ENCODE measurements around the gene OVAAL. TPM values are rescaled to one million over a fixed set of nuclear protein-coding genes. Genes with fewer than 3 reads are reported as not detected.
A peak's percentile ranks its signal among the peaks of the same experiment; 100 is the strongest.

OVAAL gene
- total and polyA plus RNA-seq, 5 donors = 0.39 to 1.7 (median 0.47) TPM

DNA sequence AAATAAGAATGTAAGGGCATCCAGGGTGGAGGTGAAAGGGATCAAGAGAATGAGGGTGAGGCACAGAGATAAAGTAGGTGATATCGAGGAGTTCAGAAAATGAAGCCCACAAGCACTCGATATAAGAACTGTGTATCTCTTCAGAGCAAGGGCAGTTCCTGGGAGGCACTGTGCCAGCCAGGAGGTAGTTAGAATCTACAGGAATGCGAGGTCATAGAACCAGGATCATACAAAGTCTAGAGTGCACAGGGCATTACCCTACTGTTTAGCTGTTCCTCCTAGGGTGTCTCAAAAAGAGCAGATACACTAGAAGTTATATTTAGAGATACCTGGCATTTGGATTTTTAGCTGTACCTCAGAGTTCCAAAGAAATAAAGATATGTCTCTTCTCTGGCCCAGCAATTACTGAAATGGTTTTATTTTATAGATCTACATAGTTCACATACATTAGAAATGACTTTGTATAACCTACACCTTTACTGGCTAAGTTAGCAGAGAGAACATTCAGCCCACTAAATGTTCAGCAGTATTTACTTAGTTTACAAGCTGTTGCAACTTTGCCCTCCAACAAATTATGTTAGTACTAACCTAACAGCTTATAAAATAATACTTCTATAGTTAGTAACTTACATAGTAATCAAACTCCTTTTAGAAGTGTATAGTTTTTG is 1.6 kb downstream of the OVAAL start:
- Histone ChIP-seq H3K27ac (ENCODE audit: low read length) (peak overlapping the region; percentile 67), H3K4me3 (ENCODE audit: low read length) (no peak overlapping the region), H3K27me3 (ENCODE audit: control insufficient read depth, insufficient read depth) (no peaks in the 10 kb centered on the region), H3K4me1 (ENCODE audit: control insufficient read depth, insufficient read depth, low read length) (peaks cover 7% of the 10 kb centered on the region), H3K9me3 (ENCODE audit: control insufficient read depth, low read length) (no peaks in the 10 kb centered on the region)
- DNase-seq = no peak
- intact Hi-C loops (cut with DNase I) = no loop called here
- ATAC-seq = no peak
- WGBS = 57% methylated on average over 3 of the region's 3 CpGs

DNA sequence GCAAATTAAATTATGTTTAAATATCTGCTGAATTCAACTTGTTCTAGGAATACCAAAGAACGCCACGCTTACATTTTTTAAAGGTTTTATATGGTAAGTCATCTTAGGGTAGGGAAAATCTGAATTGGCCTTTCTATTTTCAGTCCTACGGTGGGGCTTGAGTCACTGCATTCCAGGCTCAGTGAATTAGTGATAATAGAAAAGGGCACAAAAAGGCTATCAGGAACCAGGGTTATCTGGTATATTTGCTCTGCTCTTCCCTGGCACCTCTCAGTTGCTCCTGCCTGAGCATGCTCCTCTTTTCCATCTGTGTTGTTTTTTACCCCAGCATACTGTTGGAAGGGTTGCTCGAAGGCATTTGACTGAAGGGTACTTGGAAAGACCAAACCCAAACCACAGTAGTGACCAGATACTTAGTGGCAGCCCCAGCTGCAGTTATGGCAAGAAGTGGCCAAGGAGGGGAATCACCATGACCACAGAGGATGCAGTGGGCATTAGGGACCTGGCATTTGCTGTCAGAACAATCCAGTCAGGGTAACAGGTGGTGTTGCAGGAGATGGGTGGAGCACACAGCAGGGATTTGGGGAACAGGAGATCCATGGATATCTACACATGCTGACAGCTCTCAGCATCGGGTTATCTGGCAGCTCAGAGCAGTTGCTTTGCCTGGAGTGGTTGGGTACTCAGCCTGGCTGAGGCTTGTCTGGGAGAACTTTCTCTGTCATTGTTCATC is 2.3 kb downstream of the OVAAL start:
- peak in 1 of 2 donors; percentile 48 for ATAC-seq
- peaks cover 9% of the 10 kb centered on the region for H3K4me1 ChIP-seq (ENCODE audit: control insufficient read depth, insufficient read depth, low read length)
- intact Hi-C loops (cut with DNase I) = no loop called here
- H3K9me3 ChIP-seq (ENCODE audit: control insufficient read depth, low read length) = no peaks in the 10 kb centered on the region
- H3K27me3 ChIP-seq (ENCODE audit: control insufficient read depth, insufficient read depth) = no peaks in the 10 kb centered on the region
- DNase-seq = no peak
- peak overlapping the region; percentile 91 for H3K27ac ChIP-seq (ENCODE audit: low read length)
- no peak overlapping the region for H3K4me3 ChIP-seq (ENCODE audit: low read length)
- 51% methylated on average over 5 of the region's 5 CpGs for WGBS

GRCh38 chr1:180562640-180563025 is 3.9 kb downstream of the OVAAL start:
- peaks cover 9% of the 10 kb centered on the region for H3K4me1 ChIP-seq (ENCODE audit: control insufficient read depth, insufficient read depth, low read length)
- no peak for DNase-seq
- 50% methylated on average over 1 of the region's 1 CpG for WGBS
- peak overlapping the region; percentile 74 for H3K27ac ChIP-seq (ENCODE audit: low read length)
- intact Hi-C loops (cut with DNase I) = no loop called here
- no peak overlapping the region for H3K4me3 ChIP-seq (ENCODE audit: low read length)
- H3K9me3 ChIP-seq (ENCODE audit: control insufficient read depth, low read length) = no peaks in the 10 kb centered on the region
- peak; percentile 43 to 63 for ATAC-seq
- no peaks in the 10 kb centered on the region for H3K27me3 ChIP-seq (ENCODE audit: control insufficient read depth, insufficient read depth)

DNA sequence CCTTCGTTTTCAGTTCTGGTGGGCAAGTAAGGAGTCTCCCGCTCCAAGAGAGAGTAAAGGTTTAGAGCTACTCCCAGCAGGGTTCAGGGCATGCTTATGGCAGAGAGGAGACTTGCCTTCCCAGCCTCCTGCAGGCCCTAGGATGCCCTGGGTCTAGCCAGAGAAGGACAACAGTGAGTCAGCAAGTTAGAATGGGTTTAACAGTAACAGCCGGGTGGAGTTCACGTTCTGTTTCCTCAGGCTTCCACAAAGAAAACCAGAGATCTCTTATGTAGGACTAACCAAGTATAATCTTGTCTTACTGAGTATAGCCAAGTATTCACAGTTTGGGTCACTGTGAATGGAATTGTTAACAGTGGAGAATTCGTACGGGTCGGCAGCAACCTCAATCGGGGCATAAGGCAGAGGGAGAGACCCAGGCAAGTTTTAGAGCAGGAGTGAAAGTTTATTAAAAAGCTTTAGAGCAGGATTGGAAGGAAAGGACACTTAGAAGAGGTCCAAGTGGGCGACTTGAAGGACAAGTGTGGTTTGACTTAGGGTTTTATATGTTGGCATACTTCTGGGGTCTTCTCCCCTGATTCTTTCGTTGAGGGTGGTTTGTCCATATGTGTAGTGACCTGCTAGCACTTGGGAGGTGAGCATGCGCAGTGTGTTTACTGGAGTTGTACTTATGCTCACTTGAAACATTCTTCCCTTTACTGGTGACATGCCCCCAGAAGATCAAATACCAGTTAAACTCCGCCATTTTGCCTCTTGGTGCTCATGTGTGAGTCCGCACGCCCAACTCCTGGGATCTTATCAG is 4.5 kb downstream of the OVAAL start:
- ATAC-seq = peak; percentile 58 to 85
- Histone ChIP-seq H3K4me1 (ENCODE audit: control insufficient read depth, insufficient read depth, low read length) (peaks cover 9% of the 10 kb centered on the region), H3K4me3 (ENCODE audit: low read length) (no peak overlapping the region), H3K27me3 (ENCODE audit: control insufficient read depth, insufficient read depth) (no peaks in the 10 kb centered on the region), H3K27ac (ENCODE audit: low read length) (peak overlapping the region; percentile 6), H3K9me3 (ENCODE audit: control insufficient read depth, low read length) (no peaks in the 10 kb centered on the region)
- intact Hi-C loops (cut with DNase I) = no loop called here
- no peak for DNase-seq
- WGBS = 73% methylated on average over 14 of the region's 14 CpGs

- DNase-seq (no peak), ATAC-seq (no peak)
- peak overlapping the region; percentile 21 for H3K4me3 ChIP-seq (ENCODE audit: low read length)
- H3K27me3 ChIP-seq (ENCODE audit: control insufficient read depth, insufficient read depth) = no peaks in the 10 kb centered on the region
- 56% methylated on average over 4 of the region's 4 CpGs for WGBS
- intact Hi-C loops (cut with DNase I) = no loop called here
- H3K9me3 ChIP-seq (ENCODE audit: control insufficient read depth, low read length) = no peaks in the 10 kb centered on the region
- H3K27ac ChIP-seq (ENCODE audit: low read length) = peak overlapping the region; percentile 55
- peaks cover 9% of the 10 kb centered on the region for H3K4me1 ChIP-seq (ENCODE audit: control insufficient read depth, insufficient read depth, low read length)
Measured at GRCh38 chr1:180565121-180565871, 6.5 kb downstream of the OVAAL start.

DNA sequence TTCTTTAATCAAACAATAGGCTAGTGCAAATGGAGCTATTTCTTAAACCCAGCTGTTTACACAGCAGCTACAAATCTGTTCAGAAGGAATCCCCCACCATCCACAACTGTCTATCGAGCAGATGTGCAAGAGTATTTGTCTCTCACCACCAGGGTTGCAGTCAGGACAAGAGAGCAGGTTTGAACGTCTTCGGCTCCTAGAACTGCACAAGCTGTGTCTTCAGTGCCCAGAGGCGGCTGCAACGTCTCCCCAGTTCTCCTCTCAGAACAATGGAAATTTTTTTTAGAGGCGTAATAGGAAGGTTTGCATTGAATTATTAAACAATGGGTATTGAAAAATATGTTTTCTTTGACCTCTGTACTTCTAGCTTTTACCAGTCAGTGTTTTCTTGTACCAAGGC is 7.3 kb downstream of the OVAAL start:
- H3K4me3 ChIP-seq (ENCODE audit: low read length) = peak overlapping the region; percentile 21
- ATAC-seq (peak in 1 of 2 donors; percentile 30), DNase-seq (no peak)
- no peaks in the 10 kb centered on the region for H3K9me3 ChIP-seq (ENCODE audit: control insufficient read depth, low read length)
- H3K27ac ChIP-seq (ENCODE audit: low read length) = peak overlapping the region; percentile 55
- 64% methylated on average over 6 of the region's 6 CpGs for WGBS
- intact Hi-C loops (cut with DNase I) = no loop called here
- H3K4me1 ChIP-seq (ENCODE audit: control insufficient read depth, insufficient read depth, low read length) = peaks cover 8% of the 10 kb centered on the region
- H3K27me3 ChIP-seq (ENCODE audit: control insufficient read depth, insufficient read depth) = no peaks in the 10 kb centered on the region

- peak overlapping the region; percentile 61 for H3K27ac ChIP-seq (ENCODE audit: low read length)
- no peaks in the 10 kb centered on the region for H3K9me3 ChIP-seq (ENCODE audit: control insufficient read depth, low read length)
- no peak for ATAC-seq
- peaks cover 6% of the 10 kb centered on the region for H3K4me1 ChIP-seq (ENCODE audit: control insufficient read depth, insufficient read depth, low read length)
- H3K4me3 ChIP-seq (ENCODE audit: low read length) = no peak overlapping the region
- 55% methylated on average over 1 of the region's 1 CpG for WGBS
- no peak for DNase-seq
- intact Hi-C loops (cut with DNase I) = no loop called here
- H3K27me3 ChIP-seq (ENCODE audit: control insufficient read depth, insufficient read depth) = no peaks in the 10 kb centered on the region
Measured at GRCh38 chr1:180566495-180566894, 7.7 kb downstream of the OVAAL start.

GRCh38 chr1:180567654-180568053 is 8.9 kb downstream of the OVAAL start:
- intact Hi-C loops (cut with DNase I) = no loop called here
- no peak for DNase-seq
- ATAC-seq = no peak
- Histone ChIP-seq H3K27ac (ENCODE audit: low read length) (no peak overlapping the region), H3K4me3 (ENCODE audit: low read length) (no peak overlapping the region), H3K9me3 (ENCODE audit: control insufficient read depth, low read length) (no peaks in the 10 kb centered on the region), H3K27me3 (ENCODE audit: control insufficient read depth, insufficient read depth) (no peaks in the 10 kb centered on the region), H3K4me1 (ENCODE audit: control insufficient read depth, insufficient read depth, low read length) (peaks cover 6% of the 10 kb centered on the region)
- 87% methylated on average over 9 of the region's 9 CpGs for WGBS

DNA sequence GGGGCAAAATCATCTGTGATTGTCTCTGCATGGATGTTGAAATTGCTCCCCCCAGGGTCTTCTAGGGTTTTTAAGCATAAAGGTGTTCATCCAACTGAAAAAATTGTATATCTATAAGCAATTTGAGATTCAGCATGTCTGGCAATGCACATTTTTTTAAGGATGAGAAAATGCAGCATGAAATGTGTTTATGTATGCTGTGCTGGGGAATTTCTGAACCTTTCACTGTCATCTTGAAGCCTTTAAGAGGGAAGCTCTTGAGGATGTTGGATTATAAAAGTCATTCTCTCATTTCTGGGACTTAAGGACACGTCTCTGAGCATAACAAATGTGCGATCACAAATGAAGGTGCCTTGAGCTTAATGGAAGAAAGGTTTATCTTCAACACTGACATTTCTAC is 9.4 kb downstream of the OVAAL start:
- WGBS = 87% methylated on average over 2 of the region's 2 CpGs
- intact Hi-C loops (cut with DNase I) = no loop called here
- no peak overlapping the region for H3K27ac ChIP-seq (ENCODE audit: low read length)

GRCh38 chr1:180571060-180571831 is 12.5 kb downstream of the OVAAL start:
- H3K27me3 ChIP-seq (ENCODE audit: control insufficient read depth, insufficient read depth) = no peaks in the 10 kb centered on the region
- ATAC-seq = peak in 1 of 2 donors; percentile 26
- no peaks in the 10 kb centered on the region for H3K9me3 ChIP-seq (ENCODE audit: control insufficient read depth, low read length)
- peaks cover 1% of the 10 kb centered on the region for H3K4me1 ChIP-seq (ENCODE audit: control insufficient read depth, insufficient read depth, low read length)
- intact Hi-C loops (cut with DNase I) = no loop called here
- no peak overlapping the region for H3K27ac ChIP-seq (ENCODE audit: low read length)
- 76% methylated on average over 5 of the region's 5 CpGs for WGBS
- no peak overlapping the region for H3K4me3 ChIP-seq (ENCODE audit: low read length)
- no peak for DNase-seq

More for the DNA sequence above, 9.4 kb downstream of the OVAAL start:
- Histone ChIP-seq H3K4me3 (ENCODE audit: low read length) (no peak overlapping the region), H3K9me3 (ENCODE audit: control insufficient read depth, low read length) (no peaks in the 10 kb centered on the region), H3K27me3 (ENCODE audit: control insufficient read depth, insufficient read depth) (no peaks in the 10 kb centered on the region), H3K4me1 (ENCODE audit: control insufficient read depth, insufficient read depth, low read length) (peaks cover 6% of the 10 kb centered on the region)
- ATAC-seq (no peak), DNase-seq (no peak)
